WTC11 (cell line): ENCODE results near the gene ZNRF3. TPM values are rescaled to one million over a fixed set of nuclear protein-coding genes. Genes with fewer than 3 reads are reported as not detected.

Source experiments
- ATAC-seq: fragments of 200-7000 bp; cut with Tn5 transposase; 2 replicates; pipeline ENCODE4 v1.10.0; 2021; ENCODE audit warnings: mild to moderate bottlenecking, moderate library complexity
- CTCF ChIA-PET: fragments of 300-600 bp; sonication (Branson Sonifier 250); formaldehyde crosslinking; loops from one replicate; lab custom pipeline; 2021; ENCODE audit warnings: antibody characterized with exemption; lab: Charles Lee
- POLR2A ChIA-PET: fragments of 350-600 bp; sonication (Branson Sonifier 250); formaldehyde crosslinking; loops from one replicate; lab custom pipeline; 2021; ENCODE audit warnings: antibody characterized with exemption; lab: Charles Lee
- DNase-seq: peaks from one replicate; pipeline ENCODE4 v3.0.0; 2021; ENCODE audit warnings: low spot score
- H3K27ac Mint-ChIP-seq: 2 replicates; pipeline ENCODE4 v1.8.0; 2021; ENCODE audit warnings: mixed read lengths
- H3K27me3 Mint-ChIP-seq: 2 replicates; pipeline ENCODE4 v1.8.0; 2021; ENCODE audit warnings: low read depth, mild to moderate bottlenecking, moderate library complexity, mixed read lengths
- H3K36me3 Mint-ChIP-seq: 2 replicates; pipeline ENCODE4 v1.8.0; 2021; ENCODE audit warnings: mixed read lengths
- H3K4me1 Mint-ChIP-seq: 2 replicates; pipeline ENCODE4 v1.8.0; 2022; ENCODE audit warnings: mixed read lengths
- H3K4me3 Mint-ChIP-seq: 2 replicates; pipeline ENCODE4 v1.8.0; 2021; ENCODE audit warnings: mild to moderate bottlenecking, moderate library complexity, mixed read lengths
- H3K9me3 Mint-ChIP-seq: 2 replicates; pipeline ENCODE4 v1.8.0; 2021; ENCODE audit warnings: mixed read lengths
- CTCF ChIP-seq: fragments of 200-600 bp; IDR thresholded peaks from 2 replicates; pipeline ENCODE4 v1.8.0; 2022; ENCODE audit warnings: antibody characterized with exemption
- E2F1 ChIP-seq: sonication (generic); formaldehyde crosslinking; IDR thresholded peaks from 2 replicates; pipeline ENCODE4 v1.8.0; 2022; ENCODE audit warnings: mild to moderate bottlenecking, missing genetic modification reagents
- E2F5 ChIP-seq: sonication (generic); formaldehyde crosslinking; IDR thresholded peaks from 2 replicates; pipeline ENCODE4 v1.8.1; 2022; ENCODE audit warnings: mild to moderate bottlenecking, moderate library complexity, missing genetic modification reagents
- FOXK1 ChIP-seq: sonication (generic); formaldehyde crosslinking; IDR thresholded peaks from 2 replicates; pipeline ENCODE4 v1.8.0; 2022; ENCODE audit warnings: mild to moderate bottlenecking, moderate library complexity, missing genetic modification reagents
- GTF2I ChIP-seq: fragments of 250-450 bp; sonication (Bioruptor Pico); conservative IDR thresholded peaks from 2 replicates; pipeline ENCODE4 v1.4.0; 2021; ENCODE audit warnings: mild to moderate bottlenecking
- JAZF1 ChIP-seq: fragments of 250-450 bp; sonication (Bioruptor Pico); IDR thresholded peaks from 2 replicates; pipeline ENCODE4 v1.9.0; 2021; ENCODE audit warnings: moderate library complexity, mild to moderate bottlenecking, inconsistent platforms
- JUN ChIP-seq: sonication (generic); formaldehyde crosslinking; IDR thresholded peaks from 2 replicates; pipeline ENCODE4 v1.8.0; 2023; ENCODE audit warnings: mild to moderate bottlenecking, missing genetic modification reagents
- PREB ChIP-seq: sonication (generic); formaldehyde crosslinking; IDR thresholded peaks from 2 replicates; pipeline ENCODE4 v1.8.1; 2022; ENCODE audit warnings: mild to moderate bottlenecking, missing genetic modification reagents, moderate library complexity, borderline replicate concordance
- SMAD3 ChIP-seq: sonication (generic); formaldehyde crosslinking; IDR thresholded peaks from 2 replicates; pipeline ENCODE4 v1.8.0; 2022; ENCODE audit warnings: missing genetic modification reagents, mild to moderate bottlenecking, borderline replicate concordance
- SP1 ChIP-seq: sonication (generic); formaldehyde crosslinking; conservative IDR thresholded peaks from 2 replicates; pipeline ENCODE4 v1.8.1; 2022; ENCODE audit warnings: missing genetic modification reagents
- TCF7 ChIP-seq: sonication (generic); formaldehyde crosslinking; IDR thresholded peaks from 2 replicates; pipeline ENCODE4 v1.8.0; 2022; ENCODE audit warnings: mild to moderate bottlenecking, low read depth, missing genetic modification reagents, moderate library complexity
- TEAD4 ChIP-seq: sonication (generic); formaldehyde crosslinking; IDR thresholded peaks from 2 replicates; pipeline ENCODE4 v1.8.0; 2022; ENCODE audit warnings: mild to moderate bottlenecking, missing genetic modification reagents
- ZBTB43 ChIP-seq: sonication (generic); formaldehyde crosslinking; IDR thresholded peaks from 2 replicates; pipeline ENCODE4 v1.8.1; 2023; ENCODE audit warnings: mild to moderate bottlenecking, missing genetic modification reagents
- ZNF121 ChIP-seq: sonication (generic); formaldehyde crosslinking; IDR thresholded peaks from 2 replicates; pipeline ENCODE4 v1.8.0; 2023; ENCODE audit warnings: missing genetic modification reagents
- total RNA-seq: library from RNA; stranded (reverse); gene quantifications from 3 replicates; pipeline ENCODE4 v1.2.3, GENCODE V29; 2021

The ZNRF3 gene
- total RNA-seq, 1 experiment from 2014 or later = 25.4 TPM

- POLR2A ChIA-PET = no interaction called here
- peak; percentile 13 for ATAC-seq
These were observed 188.1 kb downstream of the ZNRF3 start for GRCh38 chr22:29071261-29072045.

GRCh38 chr22:29072193-29072978 lies 189.0 kb downstream of the ZNRF3 start:
- no peaks in the 10 kb centered on the region for H3K9me3 Mint-ChIP-seq
- H3K27ac Mint-ChIP-seq = no peak overlapping the region
- TF ChIP-seq ZNF121 (CRISPR knock-in tag) (peak; percentile 61; the same call in 1 of the 2 replicates), TCF7 (CRISPR knock-in tag) (no peak), FOXK1 (CRISPR knock-in tag) (no peak), E2F1 (CRISPR knock-in tag) (no peak), GTF2I (CRISPR knock-in tag) (peak; percentile 65; the same call in 1 of the 2 replicates), JAZF1 (CRISPR knock-in tag) (no peak), TEAD4 (CRISPR knock-in tag) (no peak), SP1 (peak; percentile 51; the same call in 1 of the 2 replicates), SMAD3 (CRISPR knock-in tag) (no peak), E2F5 (CRISPR knock-in tag) (no peak), JUN (no peak), ZBTB43 (CRISPR knock-in tag) (no peak), PREB (CRISPR knock-in tag) (no peak)
- peaks cover 65% of the 10 kb centered on the region for H3K27me3 Mint-ChIP-seq
- DNase-seq (peak; percentile 99), ATAC-seq (peak; percentile 90)
- no peaks in the 10 kb centered on the region for H3K36me3 Mint-ChIP-seq
- POLR2A ChIA-PET = no interaction called here
- H3K4me3 Mint-ChIP-seq = peak overlapping the region; percentile 65
- CTCF ChIA-PET = interaction anchor here (0.5 to 2.5 kb wide), 6 partner anchors 10 to 173 kb away, joined by 4 to 21 read pairs (median 6); partner anchors contain the start of gene C22orf31
- H3K4me1 Mint-ChIP-seq = peaks cover 20% of the 10 kb centered on the region

More at GRCh38 chr22:29071261-29072045, 188.1 kb downstream of the ZNRF3 start:
- Mint-ChIP-seq H3K4me1 (peaks cover 20% of the 10 kb centered on the region), H3K27me3 (peaks cover 65% of the 10 kb centered on the region), H3K27ac (no peak overlapping the region), H3K36me3 (no peaks in the 10 kb centered on the region), H3K4me3 (peak overlapping the region; percentile 65), H3K9me3 (no peaks in the 10 kb centered on the region)
- TF ChIP-seq E2F5 (CRISPR knock-in tag) (0 out of 2 replicates have a peak, but pooled peaks have one; percentile 30), CTCF (no peak)
- peak; percentile 77 for DNase-seq
- CTCF ChIA-PET = interaction anchor here (1.5 to 2.5 kb wide), 2 partner anchors 12 to 83 kb away, joined by 7 to 21 read pairs; no protein-coding TSS in a partner anchor
